ENCODE results near the gene PLD1. TPM values are rescaled to one million over a fixed set of nuclear protein-coding genes. Genes with fewer than 3 reads are reported as not detected.
A peak's percentile ranks its signal among the peaks of the same experiment; 100 is the strongest.
"Not testable (repeated sequence)": the region's sequence is repeated elsewhere in the genome, so short reads cannot be mapped to it uniquely, and the experiment has no call there.

Gene PLD1
- total RNA-seq, 1 donor from 2014 or later: 59.7 TPM

DNA sequence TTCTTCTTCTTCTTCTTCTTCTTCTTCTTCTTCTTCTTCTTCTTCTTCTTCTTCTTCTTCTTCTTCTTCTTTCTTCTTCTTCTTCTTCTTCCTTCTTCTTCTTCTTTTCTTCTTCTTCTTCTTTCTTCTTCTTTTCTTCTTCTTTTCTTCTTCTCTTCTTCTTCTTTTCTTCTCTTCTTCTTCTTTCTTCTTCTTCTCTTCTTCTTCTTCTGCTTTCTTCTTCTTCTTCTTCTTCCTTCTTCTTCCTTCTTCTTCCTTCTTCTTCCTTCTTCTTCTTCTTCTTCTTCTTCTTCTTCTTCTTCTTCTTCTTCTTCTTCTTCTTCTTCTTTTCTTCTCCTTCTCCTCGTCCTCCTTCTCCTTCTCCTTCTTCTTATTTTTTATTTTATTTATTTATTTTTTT, 247.8 kb downstream of the PLD1 start:
- not testable (repeated sequence) for DNase-seq (ENCODE audit: low spot score)

GRCh38 chr3:171561596-171562323, 248.5 kb downstream of the PLD1 start:
- no peak for DNase-seq (ENCODE audit: low spot score)

GRCh38 chr3:171559586-171559985, 250.7 kb downstream of the PLD1 start:
- peak; percentile 44 for DNase-seq (ENCODE audit: low spot score)

DNA sequence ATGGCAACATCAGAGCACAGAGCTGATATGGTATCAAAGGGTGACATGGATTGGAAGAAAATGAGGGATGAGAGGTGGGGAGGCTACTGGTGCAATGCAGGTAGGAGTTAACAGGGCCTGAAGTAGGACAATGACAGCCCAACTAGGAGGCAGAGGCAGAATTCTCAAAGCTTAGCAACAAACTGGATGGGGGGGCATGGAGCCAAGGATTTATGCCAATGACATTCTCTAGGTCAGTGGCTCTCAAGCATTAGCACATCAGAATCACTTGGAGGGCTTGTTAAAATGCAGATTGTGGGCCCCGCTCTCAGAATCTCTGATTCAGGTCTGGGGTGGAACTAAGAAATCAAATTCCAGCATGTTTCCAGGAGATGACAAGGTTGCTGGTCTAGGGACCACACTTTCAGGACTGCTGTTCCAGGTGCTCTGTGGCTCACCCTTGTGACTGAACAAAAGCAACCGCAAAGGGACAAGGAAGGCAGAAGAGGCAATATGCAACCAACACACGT, 252.0 kb downstream of the PLD1 start:
- DNase-seq (ENCODE audit: low spot score): no peak

GRCh38 chr3:171557173-171557572, 253.1 kb downstream of the PLD1 start:
- DNase-seq (ENCODE audit: low spot score): no peak

DNA sequence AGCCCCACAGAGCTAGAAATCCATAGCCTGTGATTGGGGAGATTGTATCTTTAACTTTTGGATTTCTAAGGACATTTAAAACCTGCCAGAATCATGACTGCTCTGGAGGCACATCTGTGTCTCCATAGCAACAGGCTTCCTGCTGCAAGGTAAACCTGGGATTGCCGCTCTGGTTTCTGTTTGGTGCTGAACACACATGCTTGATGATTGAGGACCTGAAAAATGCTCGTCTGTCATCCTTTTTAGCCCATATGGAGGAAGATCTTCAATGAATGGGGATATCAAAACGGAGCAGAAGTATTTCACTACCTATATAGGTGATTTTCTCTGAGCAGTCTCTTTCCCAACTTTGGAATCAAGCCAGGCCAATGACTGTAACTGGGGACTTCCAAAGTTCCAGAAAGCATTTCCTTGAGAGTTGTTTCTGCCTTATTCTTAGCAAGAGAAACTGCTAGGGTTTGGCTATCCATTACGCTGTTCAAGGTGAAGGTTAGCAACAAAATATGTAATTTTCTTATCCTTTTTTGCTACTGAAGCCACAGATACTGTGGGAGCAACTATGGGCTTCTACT, 253.6 kb downstream of the PLD1 start:
- DNase-seq (ENCODE audit: low spot score): no peak

GRCh38 chr3:171556148-171556547, 254.1 kb downstream of the PLD1 start:
- no peak for DNase-seq (ENCODE audit: low spot score)

GRCh38 chr3:171553086-171553485, 257.2 kb downstream of the PLD1 start:
- no peak for DNase-seq (ENCODE audit: low spot score)

GRCh38 chr3:171552531-171552930, 257.8 kb downstream of the PLD1 start:
- no peak for DNase-seq (ENCODE audit: low spot score)

DNA sequence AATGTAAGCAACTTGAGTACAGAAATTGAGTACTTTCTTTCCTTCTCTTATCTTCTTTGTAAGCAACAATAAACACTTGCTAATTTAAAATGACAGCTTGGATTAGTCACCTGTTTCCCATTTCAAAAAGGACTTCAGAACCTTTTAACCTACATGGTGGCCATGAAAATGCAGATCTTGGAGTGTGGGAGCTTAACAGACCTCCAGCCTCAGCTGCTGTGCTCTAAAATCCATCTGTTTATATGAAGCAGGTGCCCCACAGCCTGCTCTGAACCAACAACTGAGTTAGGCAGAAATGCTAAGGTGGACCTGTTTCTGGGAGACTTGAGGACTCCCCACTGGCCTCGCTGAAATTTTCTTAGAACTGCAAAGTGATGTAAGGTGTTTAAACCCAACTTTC, 259.0 kb downstream of the PLD1 start:
- no peak for DNase-seq (ENCODE audit: low spot score)

Other genes starting within 250 kb of the PLD1 start
- gene TMEM212, start 32.9 kb upstream of the PLD1 start, total RNA-seq (ENCODE audit: insufficient read depth, low replicate concordance): 1.7 TPM
- gene FNDC3B, start 229.1 kb upstream of the PLD1 start, total RNA-seq (ENCODE audit: insufficient read depth, low replicate concordance): 266 TPM

Measured in umbilical cord (tissue), 2 donors.